HG03060 (cell line): ENCODE results near the gene DPYSL3.
A peak's percentile ranks its signal among the peaks of the same experiment; 100 is the strongest.

Experiments
- ATAC-seq: cut with Tn5 transposase; IDR thresholded peaks from one replicate; pipeline ENCODE4 v1.9.1; 2021; ENCODE audit warnings: low read depth, moderate number of reproducible peaks; ENCODE audit not compliant: unreplicated experiment

Gene DPYSL3

GRCh38 chr5:147445917-147446316 is 64.0 kb downstream of the DPYSL3 start:
- no peak for ATAC-seq

- ATAC-seq: no peak
Measured at GRCh38 chr5:147445090-147445489, 64.8 kb downstream of the DPYSL3 start.

DNA sequence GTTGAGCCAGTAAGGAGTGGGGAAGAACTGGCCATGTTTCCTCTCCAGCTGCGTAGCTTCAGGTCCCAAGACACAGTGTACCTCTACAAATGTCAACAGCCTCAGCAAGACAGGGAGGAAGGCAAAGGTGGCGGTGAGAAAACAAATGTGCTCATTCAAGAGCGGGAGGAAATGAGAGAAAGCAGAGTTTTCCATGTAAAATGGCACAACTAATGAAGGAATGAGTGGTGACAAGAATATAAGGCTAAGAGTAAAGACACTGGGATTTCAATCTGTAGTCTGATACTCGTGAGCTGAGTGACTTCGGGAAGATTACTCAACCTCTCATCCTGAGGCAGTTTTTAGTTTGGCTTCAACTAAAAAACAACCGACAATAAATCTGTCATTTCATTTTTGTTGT is 67.6 kb downstream of the DPYSL3 start:
- ATAC-seq: no peak

- no peak for ATAC-seq
Measured at GRCh38 chr5:147441191-147441695, 68.6 kb downstream of the DPYSL3 start.

- ATAC-seq: no peak
Measured at GRCh38 chr5:147439254-147439653, 70.6 kb downstream of the DPYSL3 start.

GRCh38 chr5:147437161-147437596 is 72.7 kb downstream of the DPYSL3 start:
- no peak for ATAC-seq

GRCh38 chr5:147436596-147436995 is 73.3 kb downstream of the DPYSL3 start:
- ATAC-seq: peak; percentile 81

DNA sequence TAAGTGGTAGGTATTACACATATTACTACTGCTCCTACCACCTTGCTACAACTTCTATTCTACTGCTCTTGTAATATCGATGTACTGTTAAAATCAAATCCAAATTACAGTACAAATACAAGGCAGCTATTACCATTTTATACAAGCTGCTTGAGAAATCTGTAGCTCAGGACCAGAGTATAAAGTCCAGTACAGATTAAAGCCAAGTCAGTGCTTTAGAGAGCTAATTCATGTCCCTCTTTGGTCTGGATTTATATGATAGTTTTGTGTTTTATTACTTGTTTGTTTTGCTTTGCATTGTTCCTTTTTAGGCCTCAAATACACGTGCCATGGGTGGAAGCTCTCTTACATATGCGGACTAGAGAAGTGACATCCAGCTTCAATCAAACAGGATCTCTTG is 75.8 kb downstream of the DPYSL3 start:
- no peak for ATAC-seq

DNA sequence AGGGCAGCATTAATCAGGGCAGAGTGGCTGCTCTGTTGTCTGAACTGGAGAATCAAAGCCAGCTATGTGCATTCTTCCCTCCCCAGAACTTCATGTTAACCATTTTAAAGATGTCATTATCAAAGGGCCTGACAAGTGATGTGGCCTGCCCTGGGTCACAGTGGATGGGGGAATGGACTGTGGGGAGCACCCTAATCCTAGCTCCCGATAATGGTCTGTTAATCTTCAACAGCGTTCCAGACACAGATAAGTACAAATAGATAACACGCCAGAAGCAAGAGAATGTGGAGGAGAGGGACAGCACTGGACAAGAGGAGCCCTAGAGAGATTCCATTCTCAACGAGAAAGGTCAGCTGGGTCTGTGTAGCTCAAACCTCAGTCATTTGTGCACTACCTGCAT is 77.5 kb downstream of the DPYSL3 start:
- ATAC-seq: no peak

DNA sequence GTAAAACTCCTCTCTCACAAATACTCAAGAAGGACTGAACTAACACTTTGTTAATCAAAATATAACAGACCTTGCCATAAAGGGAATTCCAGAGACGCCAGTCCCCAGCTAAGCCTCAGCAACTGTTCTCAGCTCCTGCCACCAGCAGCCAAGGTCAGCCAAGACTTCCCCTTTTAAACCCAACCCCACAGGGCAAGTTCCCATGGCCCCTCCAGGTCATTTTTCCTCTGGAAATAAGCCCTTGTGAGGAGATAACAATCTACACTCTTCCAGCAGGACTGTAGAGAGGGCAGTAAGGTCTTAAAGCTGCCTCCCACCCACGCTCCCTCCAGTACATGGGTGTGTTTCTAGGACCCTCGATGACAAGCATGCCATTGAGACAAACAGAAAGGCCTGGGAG is 78.3 kb downstream of the DPYSL3 start:
- ATAC-seq: no peak

DNA sequence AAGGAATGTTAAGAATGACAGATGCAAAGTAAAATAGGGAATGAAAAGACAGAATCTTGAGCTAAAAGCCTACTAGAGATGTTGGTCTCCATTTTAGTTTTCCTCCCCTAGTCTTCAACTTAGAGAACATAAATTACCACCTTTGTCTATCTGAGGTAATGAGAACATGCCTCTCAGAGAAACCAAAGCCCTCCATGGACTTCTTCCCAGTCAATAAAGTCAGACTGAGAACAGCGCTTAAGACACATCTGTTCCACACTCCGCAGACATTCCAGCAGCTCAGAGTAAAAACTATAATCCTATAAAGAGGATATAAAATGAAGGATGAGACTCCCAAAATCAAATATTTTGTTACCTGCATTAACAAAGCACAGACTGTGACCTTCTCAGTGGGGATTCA is 79.2 kb downstream of the DPYSL3 start:
- no peak for ATAC-seq

DNA sequence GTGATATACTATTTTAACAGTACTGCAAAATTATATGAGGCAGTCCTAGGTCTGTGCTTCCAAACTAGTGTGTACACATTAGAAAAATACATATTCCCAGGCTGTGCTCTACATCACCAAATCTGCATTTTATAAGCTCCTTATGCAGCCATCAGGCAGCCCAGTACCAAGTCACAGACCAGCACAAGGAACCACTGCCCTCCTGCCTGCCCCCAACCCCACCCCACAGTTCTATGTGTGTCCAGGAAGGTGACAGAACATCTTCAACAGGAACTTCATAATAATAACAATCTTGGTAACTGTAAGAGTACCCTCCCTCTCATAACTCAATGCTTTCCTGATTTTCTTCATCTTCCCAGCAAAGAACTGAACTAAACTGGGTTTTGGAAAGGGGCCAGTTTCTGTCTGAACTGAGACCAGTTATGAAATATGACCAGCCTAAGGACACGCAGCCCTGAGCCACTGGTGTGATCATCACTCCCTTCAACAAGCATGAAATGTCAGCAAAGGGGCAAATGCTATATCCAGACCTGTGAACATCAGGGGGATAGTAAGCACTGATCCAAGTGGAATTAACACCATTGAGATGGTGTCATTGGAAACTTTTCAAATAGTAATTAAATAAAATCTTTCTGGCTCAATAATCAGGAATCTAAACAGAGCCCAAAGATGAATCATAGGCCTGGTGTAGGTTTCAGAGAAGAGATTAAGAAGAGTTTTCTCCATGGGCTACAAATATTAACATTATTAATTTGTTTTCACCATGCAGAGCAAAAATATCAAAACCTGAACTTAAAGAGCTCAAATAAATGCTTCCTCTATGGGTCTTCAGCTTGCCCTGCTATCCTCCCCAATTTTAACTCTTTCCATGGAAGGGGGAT is 82.1 kb downstream of the DPYSL3 start:
- no peak for ATAC-seq

- ATAC-seq: no peak
Measured at GRCh38 chr5:147426640-147427327, 83.1 kb downstream of the DPYSL3 start.

- ATAC-seq: no peak
Measured at GRCh38 chr5:147418613-147419012, 91.3 kb downstream of the DPYSL3 start.

GRCh38 chr5:147417135-147417813 is 92.6 kb downstream of the DPYSL3 start:
- ATAC-seq: no peak

DNA sequence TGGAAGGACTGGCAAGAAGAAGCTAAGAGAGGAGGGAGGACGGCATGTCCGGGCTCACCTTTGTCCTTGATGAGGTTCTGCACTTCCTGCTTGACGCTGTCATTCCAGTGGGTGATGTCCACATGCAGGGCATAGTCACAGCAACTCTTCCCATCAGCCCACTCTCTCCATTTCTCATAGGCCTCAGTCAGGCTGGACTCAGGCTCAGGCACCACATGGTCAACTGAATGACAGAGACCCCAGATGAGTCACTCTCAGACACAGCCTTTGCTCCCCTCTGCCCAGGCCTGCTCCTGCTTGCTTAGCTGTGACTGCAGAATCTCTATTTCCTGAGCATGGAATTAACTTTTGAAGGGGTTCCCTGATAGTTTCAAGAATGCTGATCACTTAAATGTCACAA is 94.2 kb downstream of the DPYSL3 start:
- ATAC-seq: no peak

DNA sequence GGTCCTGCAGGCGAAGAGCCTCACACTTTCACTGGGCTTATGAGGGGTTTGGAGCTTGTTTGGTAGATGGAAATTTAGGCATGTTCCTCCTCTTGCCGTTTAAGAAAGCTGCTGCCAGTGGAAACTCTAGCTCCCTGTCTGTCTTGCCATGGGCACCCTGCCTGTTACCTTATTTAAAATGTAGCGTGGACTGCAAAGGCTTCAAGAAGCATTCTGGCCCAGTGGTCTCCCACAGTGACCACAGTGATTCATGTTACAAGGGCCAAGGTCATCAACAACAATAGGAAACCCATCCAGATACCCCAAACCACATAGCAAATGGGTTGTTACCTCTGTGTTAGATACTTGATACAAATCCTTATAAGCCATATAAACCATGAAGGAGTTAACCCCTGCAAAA is 96.6 kb downstream of the DPYSL3 start:
- no peak for ATAC-seq

GRCh38 chr5:147412561-147412960 is 97.3 kb downstream of the DPYSL3 start:
- no peak for ATAC-seq

- no peak for ATAC-seq
Measured at GRCh38 chr5:147411359-147412319, 98.2 kb downstream of the DPYSL3 start.
